Neural crest cell (in vitro differentiated cells): Measurements from ENCODE around the gene CHAF1B. TPM values are rescaled to one million over a fixed set of nuclear protein-coding genes. Genes with fewer than 3 reads are reported as not detected.

ENCODE experiments used
- DNase-seq: peaks from one replicate; pipeline ENCODE4 v3.0.0; 2021; ENCODE audit warnings: low read depth, mixed read lengths, low spot score
- H3K27ac Mint-ChIP-seq: one replicate; pipeline ENCODE4 v1.8.0; 2021; ENCODE audit warnings: mild to moderate bottlenecking, mixed read lengths; ENCODE audit not compliant: unreplicated experiment
- H3K27me3 Mint-ChIP-seq: 2 replicates; pipeline ENCODE4 v1.8.0; 2021; ENCODE audit warnings: low read depth, mild to moderate bottlenecking, mixed read lengths
- H3K36me3 Mint-ChIP-seq: 2 replicates; pipeline ENCODE4 v1.8.0; 2021; ENCODE audit warnings: low read depth, mild to moderate bottlenecking, mixed read lengths
- H3K4me1 Mint-ChIP-seq: 2 replicates; pipeline ENCODE4 v1.8.0; 2021; ENCODE audit warnings: mixed read lengths
- H3K4me3 Mint-ChIP-seq: one replicate; pipeline ENCODE4 v1.8.0; 2021; ENCODE audit warnings: mild to moderate bottlenecking, mixed read lengths
- H3K9me3 Mint-ChIP-seq: 2 replicates; pipeline ENCODE4 v1.8.0; 2021; ENCODE audit warnings: mixed read lengths
- CTCF ChIP-seq: fragments of 200-600 bp; sonication (generic); conservative IDR thresholded peaks from 2 replicates; pipeline ENCODE4 v1.5.0; 2021; ENCODE audit warnings: antibody characterized with exemption, mild to moderate bottlenecking
- total RNA-seq: library from RNA; stranded (reverse); gene quantifications from 2 replicates; pipeline ENCODE4 v1.2.1, GENCODE V29; 2021

The CHAF1B gene
- total RNA-seq, 1 donor from 2014 or later: 32.3 TPM

- Mint-ChIP-seq H3K9me3 (no peaks in the 10 kb centered on the region), H3K36me3 (no peaks in the 10 kb centered on the region), H3K27me3 (peaks cover 13% of the 10 kb centered on the region), H3K4me3 (no peak overlapping the region), H3K4me1 (no peaks in the 10 kb centered on the region), H3K27ac (no peak overlapping the region)
- DNase-seq: no peak
- TF ChIP-seq CTCF: no peak
Observed at GRCh38 chr21:36465478-36465877, 80.3 kb downstream of the CHAF1B start.

DNA sequence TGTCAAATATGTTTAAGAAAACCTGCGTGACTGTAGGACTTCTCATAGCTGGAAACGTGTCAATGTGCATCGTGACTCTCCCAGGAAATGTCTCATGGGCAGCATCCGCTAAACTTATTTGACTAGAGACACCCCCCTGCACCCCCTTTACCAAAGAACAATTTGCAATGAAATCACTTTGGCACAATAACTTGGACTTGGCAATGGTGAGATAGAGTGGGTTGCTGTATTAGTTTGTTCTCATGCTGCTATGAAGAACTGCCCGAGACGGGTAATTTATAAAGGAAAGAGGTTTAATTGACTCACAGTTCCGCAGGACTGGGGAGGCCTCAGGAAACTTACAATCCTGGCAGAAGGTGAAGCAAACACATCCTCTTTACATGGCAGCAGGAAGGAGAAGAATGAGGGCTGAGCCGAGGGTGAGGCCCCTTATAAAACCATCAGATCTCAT lies 80.9 kb downstream of the CHAF1B start:
- no peak for TF ChIP-seq CTCF
- no peak overlapping the region for H3K27ac Mint-ChIP-seq
- H3K9me3 Mint-ChIP-seq: no peaks in the 10 kb centered on the region
- DNase-seq: no peak
- no peaks in the 10 kb centered on the region for H3K36me3 Mint-ChIP-seq
- no peaks in the 10 kb centered on the region for H3K4me1 Mint-ChIP-seq
- no peak overlapping the region for H3K4me3 Mint-ChIP-seq
- peaks cover 13% of the 10 kb centered on the region for H3K27me3 Mint-ChIP-seq

Other genes with a start within 250 kb of the CHAF1B start
- 13.5 and 14.5 TPM in 2 replicates for gene DOP1B, start 228.6 kb upstream of the CHAF1B start, total RNA-seq
- gene MORC3, start 65.2 kb upstream of the CHAF1B start, total RNA-seq: 24.5 and 26.1 TPM in 2 replicates
- gene CLDN14, start 94.7 kb downstream of the CHAF1B start, total RNA-seq: not detected in 2 replicates